GM23248 (cell line): Measurements from ENCODE around the gene TSPAN9. TPM values are rescaled to one million over a fixed set of nuclear protein-coding genes. Genes with fewer than 3 reads are reported as not detected.

Experiments
- DNase-seq: peaks from one replicate; pipeline ENCODE4 v3.0.0-alpha.2; 2015
- H2AFZ ChIP-seq: fragments of 200-600 bp; sonication (generic); 2 replicates; pipeline ENCODE4 v1.6.1; 2016; ENCODE audit warnings: antibody characterized with exemption
- H3F3A ChIP-seq: fragments of 200-600 bp; sonication (generic); 2 replicates; pipeline ENCODE4 v1.6.1; 2016; ENCODE audit warnings: mild to moderate bottlenecking, antibody characterized with exemption, mixed run types; ENCODE audit not compliant: insufficient read depth
- H3K27ac ChIP-seq: fragments of 200-600 bp; sonication (generic); 2 replicates; pipeline ENCODE4 v1.5.1; 2016; ENCODE audit warnings: mild to moderate bottlenecking
- H3K27me3 ChIP-seq: fragments of 200-600 bp; sonication (generic); replicated peaks from 2 replicates; pipeline ENCODE4 v1.6.1; 2016; ENCODE audit warnings: mild to moderate bottlenecking; ENCODE audit not compliant: insufficient read depth
- H3K36me3 ChIP-seq: fragments of 200-600 bp; sonication (generic); 2 replicates; pipeline ENCODE4 v1.6.1; 2016; ENCODE audit warnings: low read depth, mild to moderate bottlenecking
- H3K4me1 ChIP-seq: fragments of 200-600 bp; sonication (generic); 2 replicates; pipeline ENCODE4 v1.6.1; 2016; ENCODE audit warnings: mild to moderate bottlenecking; ENCODE audit not compliant: insufficient read depth
- H3K4me2 ChIP-seq: fragments of 200-600 bp; sonication (generic); one replicate; pipeline ENCODE4 v1.6.1; 2016; ENCODE audit warnings: mild to moderate bottlenecking; ENCODE audit not compliant: unreplicated experiment
- H3K4me3 ChIP-seq: fragments of 200-600 bp; sonication (generic); 2 replicates; pipeline ENCODE4 v1.5.1; 2016; ENCODE audit warnings: mild to moderate bottlenecking
- H3K79me2 ChIP-seq: fragments of 200-600 bp; sonication (generic); 2 replicates; pipeline ENCODE4 v1.6.1; 2016; ENCODE audit warnings: mild to moderate bottlenecking; ENCODE audit not compliant: insufficient read depth
- H3K9ac ChIP-seq: fragments of 200-600 bp; sonication (generic); 2 replicates; pipeline ENCODE4 v1.6.1; 2016; ENCODE audit warnings: mild to moderate bottlenecking
- H3K9me2 ChIP-seq: fragments of 200-600 bp; sonication (generic); 2 replicates; pipeline ENCODE4 v1.6.1; 2016; ENCODE audit warnings: mixed run types, mild to moderate bottlenecking, moderate library complexity; ENCODE audit not compliant: insufficient read depth
- H3K9me3 ChIP-seq: fragments of 200-600 bp; sonication (generic); one replicate; pipeline ENCODE4 v1.6.1; 2017; ENCODE audit warnings: low read depth
- H4K20me1 ChIP-seq: fragments of 200-600 bp; sonication (generic); 2 replicates; pipeline ENCODE4 v1.6.0; 2016; ENCODE audit not compliant: insufficient read depth
- EZH2 ChIP-seq: fragments of 200-600 bp; sonication (generic); IDR thresholded peaks from 2 replicates; pipeline ENCODE4 v1.6.1; 2018; ENCODE audit warnings: antibody characterized with exemption, mild to moderate bottlenecking; ENCODE audit not compliant: insufficient read depth, poor library complexity, severe bottlenecking
- EZH2phosphoT487 ChIP-seq: fragments of 200-600 bp; sonication (generic); IDR thresholded peaks from 2 replicates; pipeline ENCODE4 v1.6.1; 2018; ENCODE audit warnings: antibody characterized with exemption, moderate library complexity, mild to moderate bottlenecking, low read depth; ENCODE audit not compliant: insufficient read depth
- WGBS, 2 experiments: methylation state at CpG; one replicate each; pipeline ENCODE4 v1.1.6; 2015 to 2017; ENCODE audit warnings: low lambda C conversion rate in 2 of 2, low coverage in 1 of 2; ENCODE audit errors: missing lambda C conversion rate in 2 of 2; 5-methylcytosine and 5-hydroxymethylcytosine counted together
- in situ Hi-C: fragments of 300-500 bp; cut with MboI; formaldehyde crosslinking; loops from 2 replicates; pipeline ENCODE4 v1.15.0; 2020
- polyA plus RNA-seq: library from polyadenylated mRNA; unstranded; fragments of >200 nt; fragmentation: Nextera tagmentation; extraction: Ambion mirVana; gene quantifications from 2 replicates; pipeline ENCODE4 v1.2.1, GENCODE V29; 2016
- total RNA-seq: library from RNA; depleted of rRNA; stranded (reverse); fragments of >200 nt; shearing (Covaris generic); gene quantifications from 2 replicates; pipeline ENCODE4 v1.2.3, GENCODE V29; 2014

TSPAN9 gene
- total and polyA plus RNA-seq, 2 experiments from 2014 or later: 9.5 to 14.4 TPM

DNA sequence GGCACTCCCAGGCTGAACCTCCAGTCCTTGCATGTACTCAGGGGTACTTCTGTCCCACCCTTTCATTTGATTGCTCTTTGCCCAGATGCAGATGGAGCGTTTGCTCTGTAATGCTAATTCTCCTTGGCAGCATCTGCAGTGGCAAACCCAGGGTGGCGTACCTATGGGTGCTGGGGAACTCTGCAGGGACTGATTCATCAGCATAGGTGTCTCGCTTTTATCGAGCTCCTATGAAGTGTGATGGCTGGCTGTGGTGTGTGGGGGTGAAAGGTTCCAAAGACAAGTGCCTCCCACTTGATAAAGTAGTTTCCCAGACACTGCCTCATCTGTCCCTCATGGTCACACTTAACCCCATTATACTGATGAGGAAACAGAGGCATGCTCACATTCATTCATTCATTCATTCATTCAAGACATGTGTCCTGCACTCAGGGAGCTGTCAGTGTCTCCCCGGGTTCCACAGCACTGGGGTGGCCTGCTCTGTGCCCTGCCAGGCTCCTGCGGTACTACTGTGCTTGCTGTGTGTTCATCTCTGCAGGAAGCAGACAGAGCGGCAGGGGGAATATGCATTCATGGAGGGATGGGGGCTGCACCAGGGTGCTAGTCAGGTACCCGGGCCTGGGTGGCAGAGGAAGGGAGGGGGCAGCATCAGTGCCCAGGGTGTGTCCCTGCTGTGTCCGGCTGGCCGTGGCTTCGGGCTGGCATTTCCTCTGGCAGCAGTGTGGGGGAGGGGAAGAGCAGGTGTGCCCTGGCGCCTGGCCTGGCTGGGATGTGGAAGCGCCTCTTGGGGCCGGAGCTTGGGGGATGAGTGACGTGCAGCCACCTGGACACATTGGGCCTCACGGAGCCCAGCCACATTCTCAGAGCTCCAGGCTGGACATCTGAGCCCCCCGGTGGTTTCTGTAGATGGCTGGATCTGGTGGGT is 110.9 kb downstream of the TSPAN9 start:
- no peaks in the 10 kb centered on the region for H4K20me1 ChIP-seq
- H3K4me2 ChIP-seq: no peak overlapping the region
- no peaks in the 10 kb centered on the region for H3K79me2 ChIP-seq
- in situ Hi-C loops: no loop called here
- no peak overlapping the region for H3K27ac ChIP-seq
- TF ChIP-seq EZH2phosphoT487: no peak
- TF ChIP-seq EZH2: no peak
- no peaks in the 10 kb centered on the region for H3K36me3 ChIP-seq
- H3K9me3 ChIP-seq: no peaks in the 10 kb centered on the region
- H3K4me3 ChIP-seq: no peak overlapping the region
- no peak overlapping the region for H2AFZ ChIP-seq
- 81% methylated on average over 17 of the region's 17 CpGs for WGBS, 2 experiments
- DNase-seq: no peak
- H3K9ac ChIP-seq: no peak overlapping the region
- no peaks in the 10 kb centered on the region for H3F3A ChIP-seq
- H3K4me1 ChIP-seq: no peaks in the 10 kb centered on the region
- H3K27me3 ChIP-seq: no peaks in the 10 kb centered on the region
- no peaks in the 10 kb centered on the region for H3K9me2 ChIP-seq

DNA sequence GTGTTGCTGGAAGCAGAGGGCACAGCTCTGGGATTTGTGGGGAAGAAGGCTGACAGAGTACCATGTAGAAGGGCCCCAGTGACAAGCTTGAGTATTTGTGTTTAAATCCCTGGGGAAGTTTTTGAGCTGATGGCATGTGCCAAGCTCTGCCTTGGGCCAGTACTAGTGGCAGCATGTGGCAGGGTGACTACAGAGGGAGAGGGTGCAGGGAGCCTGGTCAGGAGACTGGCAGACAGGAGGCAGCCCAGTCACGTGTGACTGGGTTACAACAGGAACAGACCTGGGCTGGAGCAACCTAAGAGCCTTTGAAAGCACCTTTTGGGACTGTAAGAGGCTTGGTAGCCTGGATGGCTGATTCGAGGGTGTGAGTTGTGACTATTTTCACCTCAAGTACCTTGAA is 112.1 kb downstream of the TSPAN9 start:
- no peak for DNase-seq
- Histone ChIP-seq H3K79me2 (no peaks in the 10 kb centered on the region), H3K36me3 (no peaks in the 10 kb centered on the region), H3K9ac (no peak overlapping the region), H3K4me1 (no peaks in the 10 kb centered on the region), H3K9me3 (no peaks in the 10 kb centered on the region), H3K27ac (no peak overlapping the region), H3K4me2 (no peak overlapping the region), H4K20me1 (no peaks in the 10 kb centered on the region), H3K9me2 (no peaks in the 10 kb centered on the region), H3K4me3 (no peak overlapping the region), H3K27me3 (no peaks in the 10 kb centered on the region), H2AFZ (no peak overlapping the region), H3F3A (no peaks in the 10 kb centered on the region)
- 20 to 36% methylated on average over 2 of the region's 2 CpGs for WGBS, 2 experiments
- in situ Hi-C loops: no loop called here
- TF ChIP-seq EZH2: no peak
- TF ChIP-seq EZH2phosphoT487: no peak

DNA sequence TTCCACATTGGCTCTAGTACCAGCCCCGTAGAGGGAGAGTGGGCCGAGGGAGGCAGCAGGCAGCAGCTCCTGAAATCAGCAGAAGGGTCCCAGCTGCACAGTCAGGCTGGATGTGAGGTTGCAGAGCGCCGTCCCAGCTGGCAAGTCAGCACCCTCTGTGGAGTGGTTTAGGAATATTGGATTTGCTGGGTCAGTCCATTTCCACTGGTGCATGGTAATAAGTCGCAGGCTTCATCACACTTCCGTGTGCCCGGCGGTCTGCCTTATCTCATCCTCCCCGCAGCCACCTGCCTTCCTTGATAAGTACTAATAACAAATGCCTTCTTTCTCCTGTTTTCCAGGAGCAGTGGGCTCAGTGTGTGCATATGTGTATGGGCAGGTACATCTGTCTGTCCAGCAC is 112.9 kb downstream of the TSPAN9 start:
- Histone ChIP-seq H3K9me3 (no peaks in the 10 kb centered on the region), H3F3A (no peaks in the 10 kb centered on the region), H3K9me2 (no peaks in the 10 kb centered on the region), H3K79me2 (no peaks in the 10 kb centered on the region), H3K9ac (no peak overlapping the region), H3K27me3 (no peaks in the 10 kb centered on the region), H3K4me3 (no peak overlapping the region), H3K27ac (no peak overlapping the region), H3K36me3 (no peaks in the 10 kb centered on the region), H2AFZ (no peak overlapping the region), H4K20me1 (no peaks in the 10 kb centered on the region), H3K4me2 (no peak overlapping the region), H3K4me1 (no peaks in the 10 kb centered on the region)
- in situ Hi-C loops: no loop called here
- 69 to 70% methylated on average over 9 of the region's 9 CpGs for WGBS, 2 experiments
- no peak for DNase-seq
- TF ChIP-seq EZH2: no peak
- TF ChIP-seq EZH2phosphoT487: no peak

- TF ChIP-seq EZH2 (no peak), EZH2phosphoT487 (no peak)
These were observed 114.3 kb downstream of the TSPAN9 start for GRCh38 chr12:3191450-3191849.

More at GRCh38 chr12:3191450-3191849, 114.3 kb downstream of the TSPAN9 start:
- Histone ChIP-seq H2AFZ (no peak overlapping the region), H3K9me2 (no peaks in the 10 kb centered on the region), H3K9me3 (no peaks in the 10 kb centered on the region), H4K20me1 (no peaks in the 10 kb centered on the region), H3K4me1 (no peaks in the 10 kb centered on the region), H3K4me3 (no peak overlapping the region), H3K27ac (no peak overlapping the region), H3K79me2 (no peaks in the 10 kb centered on the region), H3K27me3 (no peaks in the 10 kb centered on the region), H3K4me2 (no peak overlapping the region), H3K9ac (no peak overlapping the region), H3K36me3 (no peaks in the 10 kb centered on the region), H3F3A (no peaks in the 10 kb centered on the region)
- DNase-seq: no peak
- WGBS, 2 experiments: 55 to 63% methylated on average over 2 of the region's 2 CpGs
- in situ Hi-C loops: no loop called here
